ENCODE measurements around the gene OR2V2.
A peak's percentile ranks its signal among the peaks of the same experiment; 100 is the strongest.

The OR2V2 gene

DNA sequence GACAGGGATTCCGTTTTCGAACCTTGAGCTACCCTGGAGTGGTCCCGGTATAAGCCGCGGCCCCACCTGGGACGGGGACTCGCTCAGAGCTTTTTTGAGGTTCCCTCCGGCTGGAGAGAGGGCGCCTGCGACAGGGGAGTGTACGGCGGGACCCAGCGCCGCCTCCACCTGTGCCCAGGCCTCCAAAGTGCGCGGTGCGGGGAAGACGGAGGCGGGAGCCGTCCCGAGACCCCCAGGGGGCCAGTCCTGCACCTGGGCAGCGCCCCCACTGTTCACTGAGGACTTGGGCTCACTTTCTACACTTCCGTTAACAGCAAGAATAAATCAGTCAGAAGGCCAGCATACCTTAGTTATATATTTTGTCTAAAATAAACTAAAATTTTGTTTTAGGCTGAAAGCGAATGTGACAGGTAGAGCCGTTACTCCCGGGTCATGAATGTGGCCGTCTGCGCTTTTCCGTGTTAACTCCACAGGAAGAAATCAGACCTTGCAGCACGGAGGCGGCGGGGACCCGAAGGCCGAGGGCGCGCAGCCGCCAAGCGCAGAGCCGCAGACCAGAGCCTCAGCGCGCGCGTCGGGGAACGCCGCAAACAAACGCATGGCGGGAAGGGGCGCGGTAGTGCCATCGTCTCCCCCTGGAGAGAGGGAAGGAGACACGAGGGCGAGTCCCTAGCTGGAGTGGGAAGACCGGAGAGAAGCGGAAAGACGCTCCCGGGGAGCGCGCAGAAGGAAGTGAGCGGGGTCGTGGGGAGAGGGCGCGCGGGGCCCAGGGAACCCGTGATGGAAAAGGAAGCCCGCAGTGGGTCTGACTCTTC lies 43.5 kb downstream of the OR2V2 start:
- peak in 1 of 2 donors; percentile 42 for DNase-seq (ENCODE audit: low read depth in 2 of 2)

DNA sequence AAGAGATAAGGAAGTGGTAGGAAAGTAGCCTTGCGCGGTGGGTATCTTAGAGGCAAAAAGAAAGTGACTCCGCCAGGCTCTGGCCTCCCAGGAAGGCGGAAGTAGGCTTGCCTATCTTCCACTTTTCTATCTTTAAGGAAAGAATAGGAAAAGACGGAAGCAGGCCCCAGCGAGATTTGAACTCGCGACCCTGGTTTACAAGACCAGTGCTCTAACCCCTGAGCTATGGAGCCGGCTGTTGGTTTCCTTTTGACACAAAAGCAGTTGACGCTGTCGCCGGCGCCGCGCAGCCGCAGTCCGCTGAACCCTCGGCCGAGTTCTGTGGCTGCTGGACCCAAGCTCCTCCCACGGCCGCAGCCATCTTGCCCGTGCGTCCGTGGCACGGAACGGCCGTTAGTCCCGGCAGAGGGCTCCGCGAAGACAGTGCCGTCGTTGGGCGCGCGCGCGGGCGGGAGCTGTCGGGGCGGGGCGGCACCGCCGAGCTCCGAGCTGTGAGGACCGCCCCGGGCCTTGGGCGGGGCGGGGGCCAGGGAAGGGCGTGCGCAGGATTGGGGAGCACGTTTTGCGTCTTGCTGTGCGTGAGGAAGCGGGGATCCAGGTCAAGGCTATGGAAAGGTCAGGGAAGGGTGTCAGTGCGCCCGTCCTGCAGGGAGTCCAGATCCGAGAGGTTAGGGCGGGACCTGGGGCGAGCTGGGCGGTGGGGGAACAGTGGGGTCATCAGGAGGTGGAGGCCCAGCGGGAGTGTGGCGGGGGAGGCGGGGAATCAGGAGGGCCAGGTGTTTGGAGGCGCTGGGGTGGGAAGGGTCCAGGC lies 44.3 kb downstream of the OR2V2 start:
- DNase-seq (ENCODE audit: low read depth in 2 of 2) = peak; percentile 90 to 95

DNA sequence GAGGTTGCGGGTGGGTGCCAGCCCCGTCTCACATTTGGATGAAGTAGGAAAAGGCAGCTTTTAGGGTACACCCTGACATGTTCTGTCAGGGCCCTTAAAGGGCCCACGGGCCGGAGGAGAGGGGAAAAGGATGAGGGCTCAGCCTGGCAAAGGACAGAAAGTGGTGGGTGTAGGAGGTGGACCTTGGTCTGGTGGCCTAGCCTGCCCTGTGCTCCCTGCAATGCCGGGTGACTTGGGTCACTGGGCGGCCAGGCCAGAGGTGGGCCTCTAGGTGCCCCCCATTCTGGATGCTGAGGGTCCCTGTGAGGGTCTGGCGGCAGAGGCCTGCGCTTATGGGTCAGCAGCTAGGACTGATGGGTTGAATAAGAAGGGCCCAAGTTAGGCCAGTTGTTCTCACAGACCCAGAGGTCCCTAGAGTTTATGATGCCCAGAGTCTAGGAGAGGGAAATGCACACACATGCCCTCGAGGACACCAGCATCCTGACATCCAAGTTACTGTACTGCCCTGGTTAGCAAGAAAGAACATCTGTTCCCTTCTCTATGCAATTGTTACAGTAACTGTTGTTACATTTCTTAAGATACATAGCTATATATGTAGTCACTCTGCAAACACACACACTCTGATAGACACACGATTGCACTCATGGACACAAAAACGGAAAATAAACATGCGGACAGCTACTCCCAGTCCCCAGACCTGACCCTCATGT lies 45.1 kb downstream of the OR2V2 start:
- no peak for DNase-seq (ENCODE audit: low read depth in 2 of 2)

DNA sequence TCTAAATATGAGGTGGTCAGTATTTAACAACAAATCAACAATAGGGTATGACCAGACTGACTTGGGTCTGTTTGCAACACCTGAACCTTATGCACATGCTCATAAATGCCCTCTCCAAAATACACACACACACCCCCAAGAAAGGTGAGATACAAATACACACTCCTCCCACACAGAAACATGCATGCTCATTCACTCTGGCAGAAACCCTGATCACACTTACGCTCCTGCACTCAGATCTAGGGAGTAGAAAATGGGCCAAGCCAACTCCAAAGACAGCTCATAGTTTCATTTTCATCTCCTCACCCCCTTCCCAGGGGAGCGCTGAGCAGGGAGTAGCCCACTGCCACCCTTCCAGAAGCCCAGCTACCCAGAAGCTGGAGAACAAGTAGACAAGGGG lies 46.3 kb downstream of the OR2V2 start:
- DNase-seq (ENCODE audit: low read depth in 2 of 2) = no peak

DNA sequence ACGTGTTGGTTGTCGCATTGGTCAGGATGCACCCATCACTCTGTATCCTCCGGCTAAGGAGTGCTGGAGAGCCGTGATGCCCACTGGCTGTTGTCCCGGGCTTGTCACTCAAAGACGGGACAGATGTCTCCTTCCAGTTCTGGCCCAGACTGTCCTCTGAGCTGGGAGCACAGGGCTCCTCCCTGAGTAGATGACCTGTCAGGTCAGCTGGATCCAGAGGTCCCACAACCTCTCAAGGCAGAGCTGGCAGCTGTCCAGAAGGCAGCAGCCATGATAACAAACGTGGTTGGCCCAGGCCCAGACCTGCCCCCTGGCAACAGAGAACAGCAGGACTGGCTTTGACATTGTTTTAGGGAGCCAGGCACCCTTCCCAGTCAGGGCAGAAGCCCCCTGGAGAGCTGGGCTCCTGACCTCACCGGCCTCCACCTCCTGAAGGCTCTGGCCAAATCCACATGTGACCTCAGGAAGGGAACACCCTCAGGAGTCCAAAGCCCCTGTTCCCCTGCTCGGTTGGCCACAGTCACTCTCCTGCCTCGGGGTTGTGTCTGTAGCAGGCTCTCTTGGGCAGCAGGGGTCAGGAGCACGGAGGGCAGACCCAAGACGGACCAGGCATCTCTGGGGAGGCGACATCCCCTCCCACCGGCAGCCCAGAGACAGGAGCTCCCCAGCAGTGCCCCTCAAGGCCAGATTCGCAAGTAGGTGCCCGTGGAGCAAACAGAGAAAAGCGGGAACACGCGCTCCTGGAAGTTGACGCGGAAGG lies 47.3 kb downstream of the OR2V2 start:
- DNase-seq (ENCODE audit: low read depth in 2 of 2) = no peak

DNA sequence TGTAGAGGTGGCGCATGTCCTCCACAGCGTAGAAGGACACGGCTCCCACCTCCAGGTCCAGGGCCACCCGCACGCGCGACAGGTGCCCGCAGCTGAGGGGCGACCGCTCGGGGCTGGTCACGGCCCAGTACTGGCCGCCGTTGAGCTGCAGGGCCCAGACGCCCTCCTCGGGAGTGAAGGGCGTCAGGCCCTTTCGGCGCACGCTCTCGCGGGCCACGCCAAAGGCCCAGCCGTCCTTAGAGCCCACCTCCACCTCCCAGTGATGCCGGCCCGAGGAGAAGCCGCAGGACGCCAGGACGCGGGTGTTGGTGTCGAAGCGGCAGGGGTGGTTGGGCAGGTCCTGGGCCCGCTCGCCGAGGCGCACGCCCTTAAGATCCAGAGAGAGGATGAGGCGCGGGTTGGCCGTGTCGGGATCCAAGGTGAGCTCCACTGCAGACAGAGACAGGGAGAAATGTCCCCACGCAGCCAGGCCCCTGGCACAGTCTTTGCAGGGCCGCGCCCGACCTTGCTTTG lies 47.9 kb downstream of the OR2V2 start:
- no peak for DNase-seq (ENCODE audit: low read depth in 2 of 2)

DNA sequence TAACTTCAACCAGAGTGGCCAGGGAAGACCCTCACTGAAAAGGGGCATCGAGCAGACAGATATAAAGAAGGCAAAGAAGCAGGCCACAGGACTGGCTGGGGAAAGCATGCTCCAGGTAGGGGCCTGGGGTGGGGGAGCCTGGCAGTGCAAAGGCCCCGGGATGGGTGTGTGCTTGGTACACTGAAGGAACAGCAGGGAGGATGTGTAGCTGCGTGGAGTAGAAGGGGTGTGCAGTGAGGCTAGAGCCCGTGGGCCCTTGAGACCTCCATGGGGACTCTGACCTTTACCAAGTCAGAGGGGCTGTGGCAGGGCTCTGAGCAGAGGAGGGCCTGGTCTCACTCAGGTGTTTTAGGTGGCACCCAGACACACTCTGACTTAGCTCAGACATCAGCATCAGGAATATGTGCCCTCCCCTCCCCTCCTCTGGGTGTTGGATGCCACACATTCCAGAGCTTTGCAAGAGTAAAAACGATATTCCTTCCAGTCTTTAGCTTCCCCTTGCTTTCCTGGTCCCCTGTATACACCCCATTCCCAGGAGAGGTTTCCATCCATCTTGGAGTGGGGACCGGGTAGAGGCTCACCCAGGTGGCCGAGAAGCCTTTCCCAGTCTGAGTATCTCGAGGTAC lies 50.1 kb downstream of the OR2V2 start:
- DNase-seq (ENCODE audit: low read depth in 2 of 2) = no peak

DNA sequence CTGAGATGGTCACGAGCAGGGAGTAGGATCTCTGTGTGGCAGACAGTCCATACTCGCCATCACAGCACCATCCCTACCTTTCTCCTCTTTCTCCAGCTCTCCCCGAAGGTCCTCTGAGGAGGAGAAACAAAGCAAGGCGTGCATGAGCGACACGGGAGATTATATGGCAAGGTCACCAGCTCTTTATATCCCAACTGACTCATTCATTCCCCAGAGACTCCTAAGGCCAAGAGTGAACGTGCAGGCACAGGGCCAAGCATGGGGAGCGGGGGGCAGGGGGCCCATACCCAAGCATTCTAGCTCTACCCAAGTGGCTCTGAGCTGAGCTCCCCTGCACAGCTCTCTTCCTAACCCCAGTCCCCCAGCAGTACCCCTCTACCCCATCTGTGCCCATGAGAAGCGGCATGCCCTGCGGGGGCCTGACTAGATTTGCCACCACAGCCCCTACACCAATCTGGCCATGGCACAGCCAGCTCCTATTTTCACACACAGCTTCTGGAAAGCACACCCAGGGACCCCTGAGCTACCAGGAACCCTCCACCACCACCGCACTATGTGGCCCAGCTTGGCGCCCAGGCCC lies 50.8 kb downstream of the OR2V2 start:
- DNase-seq (ENCODE audit: low read depth in 2 of 2) = no peak

DNA sequence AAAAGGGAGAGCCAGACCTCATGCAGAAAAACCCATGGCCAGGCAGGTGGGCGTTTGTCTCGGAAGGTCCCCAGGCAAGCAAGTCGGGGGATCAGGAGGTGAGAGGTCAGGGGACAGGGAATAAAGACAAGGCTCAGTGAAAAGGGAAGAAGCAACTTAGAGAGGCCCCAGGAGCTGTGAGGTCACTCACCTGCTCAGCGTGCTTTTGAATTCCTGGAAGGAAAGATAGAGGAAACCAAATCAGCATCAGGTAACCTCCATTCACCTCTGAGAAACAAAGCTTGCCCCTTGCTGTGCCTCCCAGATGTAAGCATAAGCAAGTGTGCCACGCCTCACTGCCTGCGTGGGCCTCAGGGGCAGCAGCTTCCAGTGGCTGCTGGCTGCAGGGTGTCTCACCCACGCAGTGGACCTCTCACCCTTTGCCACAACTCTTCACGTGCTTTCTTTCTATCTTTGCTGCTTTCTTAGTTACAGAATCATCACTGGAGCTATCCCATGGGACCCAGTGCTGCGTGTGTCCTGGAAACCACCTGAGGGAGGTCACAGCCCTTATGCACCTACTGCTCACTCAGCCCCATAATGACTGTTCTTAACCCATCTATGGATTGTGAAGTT lies 51.6 kb downstream of the OR2V2 start:
- no peak for DNase-seq (ENCODE audit: low read depth in 2 of 2)

DNA sequence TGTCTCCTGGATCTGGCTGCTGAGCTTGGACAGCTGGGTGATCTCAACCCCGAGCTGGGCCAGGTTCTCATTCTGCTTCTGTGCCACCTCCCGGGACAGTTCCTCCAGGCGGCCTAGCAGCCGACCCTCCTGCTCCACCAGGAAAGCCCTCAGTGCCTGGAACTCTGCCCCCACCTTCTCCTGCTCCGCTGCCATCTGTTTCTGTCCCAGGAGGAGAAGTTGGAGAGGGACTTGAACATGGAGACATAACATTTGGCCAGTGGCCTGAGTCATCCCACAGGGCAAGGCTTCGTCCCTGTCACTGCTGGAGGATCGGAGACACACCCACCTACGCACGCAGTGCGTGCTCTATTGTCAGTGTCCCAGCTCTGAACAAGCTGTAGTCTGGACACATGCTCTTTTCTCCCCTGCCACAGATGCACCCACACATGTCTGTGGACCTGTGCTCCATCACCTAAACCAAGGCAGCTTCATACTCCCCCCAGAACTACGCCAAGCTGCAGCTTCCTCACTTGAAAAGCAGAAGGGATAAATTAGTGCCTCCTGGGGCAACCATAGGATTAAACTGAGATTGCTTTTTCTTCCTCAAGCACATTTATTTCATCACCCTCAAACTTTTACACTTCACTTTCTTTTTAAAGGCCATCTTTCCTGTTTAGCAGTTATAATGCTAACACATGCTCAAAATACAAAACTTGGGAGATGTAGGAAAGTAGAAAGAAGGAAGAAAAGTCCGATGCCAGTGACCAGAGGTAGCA lies 52.7 kb downstream of the OR2V2 start:
- DNase-seq (ENCODE audit: low read depth in 2 of 2) = no peak

DNA sequence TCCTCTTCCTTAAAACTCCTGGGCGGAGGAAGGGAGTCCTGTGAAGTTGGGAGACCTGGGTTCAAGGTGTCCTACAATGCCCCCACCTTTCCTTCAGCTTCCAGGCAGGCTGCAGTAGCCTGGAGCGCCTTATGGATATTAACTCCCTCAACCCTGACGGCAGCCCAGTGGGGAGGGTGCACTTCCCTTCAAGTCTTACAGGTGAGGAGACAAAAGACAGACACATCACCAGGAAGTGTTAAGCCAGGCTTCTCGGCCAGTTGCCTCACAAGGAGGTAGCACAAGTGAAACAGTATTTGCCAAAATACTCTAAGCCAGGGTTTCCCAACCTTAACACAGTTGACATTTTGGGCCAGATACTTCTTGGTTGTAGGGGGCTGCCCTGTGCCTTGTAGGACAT lies 53.4 kb downstream of the OR2V2 start:
- DNase-seq (ENCODE audit: low read depth in 2 of 2) = no peak

DNA sequence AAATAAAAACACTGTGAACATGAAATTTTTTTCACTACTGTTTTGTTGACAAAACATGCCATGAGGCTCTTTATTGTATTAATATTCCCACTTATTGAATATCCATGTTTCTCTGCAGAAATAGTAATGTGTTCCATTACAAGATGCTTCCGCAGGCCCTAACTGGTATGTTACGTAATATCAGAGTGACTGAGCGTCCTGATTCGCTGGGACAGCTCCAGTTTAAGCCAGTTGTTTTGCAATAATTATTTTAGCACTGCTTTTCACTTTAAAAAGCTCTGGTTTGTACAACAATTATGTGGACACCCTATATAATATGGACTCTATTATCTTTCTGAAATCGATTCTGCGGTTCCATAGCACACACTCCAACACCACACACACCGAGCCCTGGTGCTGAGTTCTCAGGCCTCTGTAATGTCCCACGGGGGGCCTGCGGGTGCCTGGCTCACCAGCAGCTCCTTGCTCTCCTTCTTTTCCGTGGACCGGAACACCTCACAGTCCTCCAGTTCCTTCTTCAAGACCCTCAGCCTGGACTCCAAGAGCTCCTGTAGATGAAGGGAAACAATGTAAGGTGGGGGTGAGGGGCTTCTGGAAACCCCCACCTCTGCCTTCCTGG lies 55.8 kb downstream of the OR2V2 start:
- no peak for DNase-seq (ENCODE audit: low read depth in 2 of 2)

DNA sequence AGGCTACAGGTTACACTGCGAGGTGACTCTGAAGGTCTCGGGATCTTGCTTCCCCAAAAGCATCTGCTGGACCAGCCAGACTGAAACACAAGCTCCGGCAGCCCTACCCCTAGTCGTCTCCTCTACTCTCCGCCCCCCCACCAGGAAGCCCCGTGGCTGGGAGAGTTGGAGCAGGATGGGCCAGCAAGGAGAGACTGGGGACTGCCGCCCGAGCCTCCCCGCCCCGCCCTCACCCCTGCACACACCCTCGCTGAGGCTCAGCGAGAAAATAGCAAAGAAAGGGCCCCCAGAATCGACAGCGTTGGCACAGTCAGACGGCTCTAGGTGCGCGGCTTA lies 56.4 kb downstream of the OR2V2 start:
- DNase-seq (ENCODE audit: low read depth in 2 of 2) = no peak

DNA sequence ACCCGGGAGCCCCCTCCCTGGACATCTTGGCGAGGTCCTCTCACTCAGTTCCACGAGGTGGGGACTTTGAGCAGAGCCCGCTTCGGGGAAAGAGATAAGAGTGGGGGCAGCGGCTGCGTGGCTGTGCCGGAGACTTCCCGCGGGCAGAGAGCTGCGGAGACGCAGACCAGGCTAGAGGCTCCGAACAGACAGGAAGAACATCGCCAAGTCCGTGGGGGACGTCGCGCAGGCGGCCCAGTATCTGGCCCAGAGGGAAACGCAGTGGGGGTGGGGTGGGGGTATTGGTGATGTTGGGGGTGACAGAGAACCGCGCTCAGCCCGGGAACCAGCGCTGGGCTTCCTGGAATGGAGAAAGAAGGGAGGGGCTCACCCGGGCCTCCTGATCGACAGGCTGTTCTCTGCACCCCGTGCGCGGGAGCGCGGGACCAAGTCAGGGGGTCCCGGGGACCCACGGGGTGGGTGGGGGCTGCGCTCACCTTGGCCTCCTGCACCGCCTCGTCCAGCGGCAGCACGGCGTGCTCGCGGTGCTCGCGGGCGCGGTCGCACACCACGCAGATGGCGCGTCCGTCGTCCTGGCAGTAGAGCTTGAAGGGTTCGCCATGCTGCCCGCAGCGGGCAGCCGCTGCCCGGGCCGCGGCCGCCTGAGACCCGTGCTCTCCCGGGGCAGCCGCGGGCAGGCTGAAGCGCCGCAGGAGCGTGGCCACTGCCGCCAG lies 56.9 kb downstream of the OR2V2 start:
- no peak for DNase-seq (ENCODE audit: low read depth in 2 of 2)

DNA sequence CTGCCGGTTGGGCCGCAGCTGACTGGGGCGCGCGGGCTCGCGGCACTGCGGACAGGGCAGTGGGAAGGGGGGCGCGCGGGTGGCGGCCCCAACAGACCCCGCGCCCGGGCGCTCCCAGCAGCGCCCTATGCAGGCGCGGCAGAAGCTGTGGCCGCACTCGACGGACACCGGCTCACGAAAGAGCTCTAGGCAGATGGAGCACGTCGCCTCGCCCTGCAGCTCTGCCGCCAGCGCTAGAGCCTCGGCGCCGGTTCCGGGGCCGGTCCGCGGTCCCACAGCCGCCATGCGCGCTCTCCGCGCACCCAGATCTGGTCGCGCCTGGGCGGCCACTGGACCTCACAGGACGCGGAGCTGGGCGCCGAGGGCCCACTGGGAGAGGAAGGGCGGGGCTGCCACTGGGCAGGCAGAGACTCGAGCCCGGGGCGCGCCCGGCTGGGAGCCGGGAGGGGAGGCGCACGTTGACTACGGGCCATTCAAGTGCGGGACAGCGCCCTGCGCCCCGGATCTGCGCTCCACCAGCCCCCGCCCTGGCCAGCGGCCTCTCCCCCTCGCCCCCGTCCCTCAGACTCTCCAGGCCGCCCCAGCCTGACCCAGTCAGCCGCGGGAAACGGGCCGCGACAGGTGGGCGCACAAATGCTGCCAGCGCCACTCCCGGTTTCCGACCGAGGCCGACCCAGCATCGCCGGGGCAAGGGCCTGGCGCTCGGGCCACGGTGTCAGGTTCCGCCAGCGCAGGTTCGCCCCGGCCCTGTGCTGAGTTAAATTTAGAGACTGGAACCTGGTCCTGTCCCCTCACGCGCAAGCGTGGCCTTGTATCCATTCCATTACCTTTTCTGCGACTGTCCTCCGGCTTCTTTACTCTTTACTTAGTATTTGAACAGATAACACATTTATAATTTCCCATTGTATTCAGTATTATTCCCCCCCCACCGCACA lies 57.7 kb downstream of the OR2V2 start, which contains the start of gene TRIM7:
TRIM7 (minus strand) TSS at position 371 of the 935 bp plus-strand sequence; CDS start at position 285, 86 bp downstream.
- DNase-seq (ENCODE audit: low read depth in 2 of 2) = no peak

DNA sequence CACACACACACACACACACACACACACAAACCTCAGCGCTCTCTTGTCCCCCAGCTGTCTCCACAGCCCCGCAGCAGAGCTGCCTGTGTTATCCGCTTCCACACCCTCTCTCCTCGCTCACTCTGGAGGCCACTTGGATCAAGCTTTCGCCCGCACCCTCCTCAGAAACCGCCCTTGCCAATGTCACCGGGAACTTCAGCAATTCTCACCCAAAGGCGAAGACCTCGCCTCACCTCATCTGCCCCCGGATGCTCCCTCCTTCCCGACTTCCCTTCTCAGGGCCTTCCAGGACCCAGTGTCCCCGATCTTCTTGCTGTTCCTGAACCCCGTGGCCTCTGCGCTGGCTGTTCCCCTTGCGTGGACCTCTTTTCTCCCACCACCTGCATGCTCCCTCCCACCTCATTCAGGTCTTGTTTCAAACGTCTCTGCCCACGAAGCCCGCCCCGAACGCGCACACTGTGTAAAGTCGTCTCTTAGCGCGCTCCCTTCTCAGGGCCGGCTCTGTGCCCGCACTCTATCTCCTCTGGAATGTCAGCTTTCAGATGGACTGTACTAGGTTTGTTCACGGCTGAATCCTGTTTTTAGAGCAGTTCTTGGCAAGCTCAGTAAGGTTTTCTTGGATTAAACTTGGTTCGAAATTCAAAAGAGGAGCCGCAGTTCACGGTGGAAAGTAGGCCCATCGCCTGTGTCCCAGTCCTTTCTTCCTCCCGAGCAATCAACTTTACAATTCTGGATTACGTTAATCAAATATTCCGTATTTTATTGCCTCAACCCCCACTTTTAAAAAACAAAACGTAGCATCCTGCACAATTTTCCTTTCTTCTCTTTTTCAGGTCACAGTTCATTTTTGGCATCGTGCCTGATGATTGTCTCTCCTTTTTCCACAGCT lies 58.6 kb downstream of the OR2V2 start:
- no peak for DNase-seq (ENCODE audit: low read depth in 2 of 2)

Data from stimulated activated CD4-positive, alpha-beta T cell treated with anti-CD3 and anti-CD28 coated beads, Interleukin-1b, Interleukin-23, amount 100 ng/mL, for 4 hours (primary cell).